ENCODE results near the gene MON1A.

GRCh38 chr3:49926117-49926728 is 3.4 kb downstream of the MON1A start:
- no peak for TF ChIP-seq CTCF (IDR thresholded peaks at IDR 0.05; ENCODE audit: low read depth, low read length, poor library complexity, severe bottlenecking)
- no peak for TF ChIP-seq EZH2phosphoT487 (IDR thresholded peaks at IDR 0.05; ENCODE audit: borderline replicate concordance, low read length)
